SK-N-SH treated with all-trans-retinoic acid at 6 μM for 48 hours (cell line): ENCODE results near the gene SOS1.

ENCODE experiments used
- ATAC-seq: fragments of 200-7000 bp; cut with Tn5 transposase; 3 replicates; pipeline ENCODE4 v1.9.1; 2020; ENCODE audit warnings: mild to moderate bottlenecking, moderate library complexity
- ARNTL ChIP-seq: fragments of 450-650 bp; formaldehyde crosslinking; IDR thresholded peaks from 2 replicates; pipeline ENCODE4 v1.5.0; 2020; ENCODE audit warnings: low read depth, mild to moderate bottlenecking, moderate library complexity, borderline replicate concordance
- BACH2 ChIP-seq: fragments of 250-450 bp; sonication (Bioruptor Pico); IDR thresholded peaks from 2 replicates; pipeline ENCODE4 v1.9.0; 2021; ENCODE audit warnings: mild to moderate bottlenecking, borderline replicate concordance
- CSDC2 ChIP-seq: fragments of 250-450 bp; sonication (Bioruptor Pico); IDR thresholded peaks from 2 replicates; pipeline ENCODE4 v1.5.0; 2020; ENCODE audit warnings: mild to moderate bottlenecking, moderate library complexity
- CSRNP3 ChIP-seq: fragments of 250-450 bp; sonication (Bioruptor Pico); IDR thresholded peaks from 2 replicates; pipeline ENCODE4 v1.5.1; 2021; ENCODE audit warnings: mild to moderate bottlenecking, moderate library complexity
- ESRRG ChIP-seq: fragments of 250-450 bp; sonication (Bioruptor Pico); IDR thresholded peaks from 2 replicates; pipeline ENCODE4 v1.6.1; 2021; ENCODE audit warnings: mild to moderate bottlenecking
- GLIS3 ChIP-seq: fragments of 250-450 bp; sonication (Bioruptor Pico); IDR thresholded peaks from 2 replicates; pipeline ENCODE4 v1.5.0; 2020; ENCODE audit warnings: mild to moderate bottlenecking, moderate library complexity
- ISL1 ChIP-seq: fragments of 250-450 bp; sonication (Bioruptor Pico); IDR thresholded peaks from 2 replicates; pipeline ENCODE4 v2.1.2; 2022; ENCODE audit warnings: mild to moderate bottlenecking, moderate library complexity
- OSR1 ChIP-seq: fragments of 250-450 bp; sonication (Bioruptor Pico); IDR thresholded peaks from 2 replicates; pipeline ENCODE4 v1.8.0; 2022; ENCODE audit warnings: moderate library complexity, mild to moderate bottlenecking, inconsistent platforms
- PATZ1 ChIP-seq: fragments of 250-450 bp; sonication (Bioruptor Pico); IDR thresholded peaks from 2 replicates; pipeline ENCODE4 v1.8.0; 2020; ENCODE audit warnings: mild to moderate bottlenecking, moderate library complexity, borderline replicate concordance
- POU6F1 ChIP-seq: fragments of 250-450 bp; sonication (Bioruptor Pico); IDR thresholded peaks from 2 replicates; pipeline ENCODE4 v1.8.0; 2021; ENCODE audit warnings: low read depth, mild to moderate bottlenecking, moderate library complexity, borderline replicate concordance
- PPARA ChIP-seq: fragments of 250-450 bp; sonication (Bioruptor Pico); IDR thresholded peaks from 2 replicates; pipeline ENCODE4 v1.5.0; 2020; ENCODE audit warnings: mild to moderate bottlenecking, borderline replicate concordance
- RARB ChIP-seq: fragments of 250-450 bp; sonication (Bioruptor Pico); IDR thresholded peaks from 2 replicates; pipeline ENCODE4 v1.8.0; 2021; ENCODE audit warnings: mild to moderate bottlenecking, moderate library complexity
- SNAI2 ChIP-seq: fragments of 250-450 bp; sonication (Bioruptor Pico); IDR thresholded peaks from 2 replicates; pipeline ENCODE4 v1.5.0; 2020; ENCODE audit warnings: mild to moderate bottlenecking, moderate library complexity
- TOX ChIP-seq: fragments of 250-450 bp; sonication (Bioruptor Pico); IDR thresholded peaks from 2 replicates; pipeline ENCODE4 v1.8.0; 2021; ENCODE audit warnings: mild to moderate bottlenecking, moderate library complexity, borderline replicate concordance
- TSHZ2 ChIP-seq: fragments of 250-450 bp; sonication (Bioruptor Pico); IDR thresholded peaks from 2 replicates; pipeline ENCODE4 v1.5.0; 2020; ENCODE audit warnings: mild to moderate bottlenecking, moderate library complexity
- ZC3H10 ChIP-seq: fragments of 250-450 bp; sonication (Bioruptor Pico); IDR thresholded peaks from 2 replicates; pipeline ENCODE4 v1.5.1; 2021; ENCODE audit warnings: mild to moderate bottlenecking, moderate library complexity
- ZFP3 ChIP-seq: fragments of 250-450 bp; sonication (Bioruptor Pico); IDR thresholded peaks from 2 replicates; pipeline ENCODE4 v1.5.0; 2020; ENCODE audit warnings: mild to moderate bottlenecking, moderate library complexity
- ZFP30 ChIP-seq: fragments of 450-650 bp; formaldehyde crosslinking; IDR thresholded peaks from 2 replicates; pipeline ENCODE4 v1.5.0; 2022; ENCODE audit warnings: mild to moderate bottlenecking, moderate library complexity
- ZNF565 ChIP-seq: fragments of 450-650 bp; formaldehyde crosslinking; conservative IDR thresholded peaks from 2 replicates; pipeline ENCODE4 v1.5.0; 2020; ENCODE audit warnings: low read depth, mild to moderate bottlenecking, moderate library complexity
- ZNF70 ChIP-seq: fragments of 450-650 bp; formaldehyde crosslinking; IDR thresholded peaks from 2 replicates; pipeline ENCODE4 v1.5.0; 2020; ENCODE audit warnings: mild to moderate bottlenecking, moderate library complexity
- ZNF8 ChIP-seq: fragments of 450-650 bp; formaldehyde crosslinking; IDR thresholded peaks from 2 replicates; pipeline ENCODE4 v1.5.0; 2020; ENCODE audit warnings: mild to moderate bottlenecking, moderate library complexity

The SOS1 gene

GRCh38 chr2:39136799-39137198, 15.9 kb upstream of the SOS1 start:
- ATAC-seq, result no peak
- TF ChIP-seq ISL1 (CRISPR knock-in tag), result no peak
- no peak for TF ChIP-seq POU6F1 (CRISPR knock-in tag)
- TF ChIP-seq TOX, result no peak
- TF ChIP-seq ZNF70 (CRISPR knock-in tag), result no peak
- TF ChIP-seq ESRRG (CRISPR knock-in tag), result no peak
- no peak for TF ChIP-seq ZFP30 (CRISPR knock-in tag)
- no peak for TF ChIP-seq CSDC2 (CRISPR knock-in tag)
- TF ChIP-seq BACH2 (CRISPR knock-in tag), result no peak

- ATAC-seq, result no peak
- no peak for TF ChIP-seq RARB (CRISPR knock-in tag)
- TF ChIP-seq ESRRG (CRISPR knock-in tag), result no peak
- no peak for TF ChIP-seq ZFP3
- TF ChIP-seq ZNF70 (CRISPR knock-in tag), result no peak
- TF ChIP-seq CSDC2 (CRISPR knock-in tag), result no peak
- TF ChIP-seq ZC3H10 (CRISPR knock-in tag), result no peak
- no peak for TF ChIP-seq POU6F1 (CRISPR knock-in tag)
- TF ChIP-seq OSR1 (CRISPR knock-in tag), result no peak
- no peak for TF ChIP-seq GLIS3 (CRISPR knock-in tag)
- no peak for TF ChIP-seq TOX
- no peak for TF ChIP-seq ARNTL (CRISPR knock-in tag)
- TF ChIP-seq SNAI2, result no peak
- TF ChIP-seq PPARA (CRISPR knock-in tag), result no peak
Observed at GRCh38 chr2:39135690-39136259, 14.9 kb upstream of the SOS1 start.

GRCh38 chr2:39133215-39133851, 12.5 kb upstream of the SOS1 start:
- no peak for TF ChIP-seq BACH2 (CRISPR knock-in tag)
- TF ChIP-seq TSHZ2 (CRISPR knock-in tag), result no peak
- TF ChIP-seq ESRRG (CRISPR knock-in tag), result no peak
- TF ChIP-seq OSR1 (CRISPR knock-in tag), result no peak
- TF ChIP-seq GLIS3 (CRISPR knock-in tag), result no peak
- TF ChIP-seq ZFP3, result no peak
- no peak for TF ChIP-seq ZNF565 (CRISPR knock-in tag)
- TF ChIP-seq PATZ1 (CRISPR knock-in tag), result no peak
- no peak for TF ChIP-seq ARNTL (CRISPR knock-in tag)
- TF ChIP-seq ZNF8 (CRISPR knock-in tag), result no peak
- TF ChIP-seq CSRNP3 (CRISPR knock-in tag), result no peak
- ATAC-seq, result no peak
